Left forelimb (tissue), 1 donor: ENCODE measurements around the gene SETSIP.
"Not testable (repeated sequence)": the region's sequence is repeated elsewhere in the genome, so short reads cannot be mapped to it uniquely, and the experiment has no call there.

Experiments used
- DNase-seq: peaks from one replicate; pipeline ENCODE4 v3.0.0-alpha.2; 2018; ENCODE audit warnings: low spot score

The SETSIP gene

GRCh38 chr1:92075311-92075710, at the start of gene SETSIP:
SETSIP (minus strand) TSS chr1:92075411; CDS start chr1:92075411, 0 bp downstream.
- DNase-seq = no peak

DNA sequence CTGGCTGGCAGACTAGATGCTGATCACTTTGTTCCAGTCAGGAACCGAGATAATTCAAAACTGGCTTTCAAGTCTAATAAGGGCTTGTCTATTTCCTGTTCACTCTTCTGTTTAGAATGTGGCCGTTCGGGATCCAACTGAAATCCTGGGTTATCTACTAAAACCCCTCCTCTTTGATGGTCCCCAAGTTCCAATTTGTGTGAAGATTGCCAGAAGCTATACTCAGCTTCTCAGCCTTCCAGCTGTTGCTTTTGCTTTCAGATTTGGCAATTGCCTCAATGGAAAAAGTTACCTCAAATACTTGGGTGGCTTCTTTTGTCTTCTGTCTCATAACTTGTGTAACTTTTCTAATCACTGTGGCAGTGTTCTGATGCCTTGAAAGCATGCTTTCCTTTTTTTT, 48.7 kb upstream of the SETSIP start:
- DNase-seq = no peak

- DNase-seq = no peak
These were observed 43.6 kb upstream of the SETSIP start for GRCh38 chr1:92118826-92119225.

- no peak for DNase-seq
These were observed 42.3 kb upstream of the SETSIP start for GRCh38 chr1:92117526-92117925.

GRCh38 chr1:92108631-92109030, 33.4 kb upstream of the SETSIP start:
- no peak for DNase-seq

DNA sequence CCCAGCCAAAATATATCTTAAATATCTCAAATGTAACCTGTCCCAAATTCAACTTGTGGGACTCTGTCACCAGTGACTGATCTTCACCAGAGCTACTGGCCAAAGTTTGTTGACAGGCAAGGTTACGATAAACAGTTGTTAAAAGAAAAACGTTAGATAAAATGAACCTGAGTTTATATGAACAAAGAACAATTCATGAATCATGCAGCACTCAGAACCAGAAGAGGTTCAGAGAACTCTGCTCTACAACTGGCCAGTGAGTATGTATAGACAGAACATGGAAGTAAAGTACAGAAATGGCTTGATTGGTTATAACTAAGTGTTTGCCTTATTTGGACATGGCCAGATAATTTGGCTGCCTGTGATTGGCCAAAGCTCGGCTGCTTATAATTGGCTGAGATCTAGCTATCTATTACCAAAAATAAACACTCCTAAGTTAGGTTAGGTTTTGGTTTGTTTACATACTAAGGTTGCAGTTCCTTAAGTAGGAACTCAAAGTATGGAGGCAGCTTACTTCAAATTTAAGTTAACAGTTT, 30.4 kb upstream of the SETSIP start:
- no peak for DNase-seq

DNA sequence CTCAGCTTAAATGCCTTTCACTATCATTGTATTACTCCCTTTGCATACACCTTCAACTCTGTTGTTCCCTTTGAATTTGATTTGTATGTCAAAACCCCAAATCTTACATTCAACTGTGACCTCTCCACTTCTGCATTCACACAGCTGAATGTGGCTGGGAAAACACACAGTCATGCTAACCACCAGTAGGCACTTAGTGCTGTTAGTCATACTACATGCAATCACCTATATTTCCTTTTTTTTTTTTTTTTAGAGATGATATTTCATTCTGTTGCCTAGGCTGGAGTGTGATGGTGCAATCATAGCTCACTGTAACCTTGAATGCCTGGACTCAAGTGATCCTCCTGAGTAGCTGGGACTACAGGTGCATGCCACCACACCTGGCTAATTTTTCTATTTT, 21.1 kb upstream of the SETSIP start:
- no peak for DNase-seq

GRCh38 chr1:92095874-92096273, 20.7 kb upstream of the SETSIP start:
- DNase-seq = no peak

DNA sequence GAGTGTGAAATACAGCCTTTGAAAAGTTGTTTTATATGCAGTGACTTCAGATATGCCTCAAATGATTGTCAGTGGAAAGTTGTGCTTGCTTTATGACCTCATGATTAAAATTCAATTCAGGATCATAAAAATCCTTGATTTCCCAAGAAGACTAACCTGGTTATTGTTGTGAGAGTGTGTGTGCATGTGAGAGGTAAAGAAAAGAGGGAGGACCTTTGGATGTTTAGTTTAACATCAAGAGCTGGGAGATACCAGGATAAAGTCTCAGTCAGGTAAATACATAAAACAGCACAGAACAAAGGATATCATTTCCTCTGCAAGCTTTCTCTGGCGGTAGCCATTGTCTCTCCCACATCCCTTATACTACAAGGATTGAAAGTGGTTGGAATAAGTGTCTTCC, 19.4 kb upstream of the SETSIP start:
- no peak for DNase-seq

DNA sequence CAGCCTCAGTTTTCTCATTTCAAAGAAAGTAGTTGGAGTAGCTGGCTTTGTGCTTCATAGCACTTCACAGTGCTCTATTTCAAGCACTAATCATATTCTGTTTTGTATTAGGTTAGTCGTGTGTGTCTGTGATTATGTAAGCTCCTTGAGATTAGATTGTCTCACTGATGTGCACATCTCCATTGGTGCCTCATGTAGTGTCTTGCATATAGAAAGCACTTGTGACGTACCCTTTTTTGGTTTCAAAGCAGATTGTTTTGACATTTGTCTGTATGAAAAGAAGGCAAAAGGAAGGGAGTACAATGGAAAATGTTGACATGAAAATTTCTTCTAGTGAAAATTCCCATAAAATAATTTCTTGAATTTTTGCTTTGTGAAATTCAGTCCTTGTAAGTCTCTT, 18.9 kb upstream of the SETSIP start:
- DNase-seq = no peak

GRCh38 chr1:92091625-92092024, 16.4 kb upstream of the SETSIP start:
- no peak for DNase-seq

DNA sequence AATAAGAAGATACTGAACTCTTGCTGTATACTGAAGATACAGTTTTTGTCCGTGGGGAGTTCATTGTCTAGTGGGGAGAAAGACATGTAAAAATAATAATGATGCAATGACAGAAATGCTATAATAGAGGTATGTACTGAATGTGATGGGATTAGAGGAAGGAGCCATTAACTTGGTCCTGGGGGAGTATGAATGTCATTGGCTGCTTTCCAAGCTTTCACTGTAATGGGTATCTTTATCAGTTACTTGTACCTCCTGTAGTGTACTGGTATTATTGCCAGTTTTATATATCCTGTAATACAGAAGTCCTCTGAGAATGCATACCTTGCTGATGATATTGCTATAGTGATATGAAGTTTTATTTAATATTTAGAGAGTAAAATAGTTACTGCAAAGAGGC, 12.3 kb upstream of the SETSIP start:
- no peak for DNase-seq

- DNase-seq = no peak
These were observed 10.5 kb upstream of the SETSIP start for GRCh38 chr1:92085727-92086126.

GRCh38 chr1:92084651-92085050, 9.4 kb upstream of the SETSIP start:
- DNase-seq = no peak

- DNase-seq = no peak
These were observed 5.8 kb upstream of the SETSIP start for GRCh38 chr1:92081031-92081430.

DNA sequence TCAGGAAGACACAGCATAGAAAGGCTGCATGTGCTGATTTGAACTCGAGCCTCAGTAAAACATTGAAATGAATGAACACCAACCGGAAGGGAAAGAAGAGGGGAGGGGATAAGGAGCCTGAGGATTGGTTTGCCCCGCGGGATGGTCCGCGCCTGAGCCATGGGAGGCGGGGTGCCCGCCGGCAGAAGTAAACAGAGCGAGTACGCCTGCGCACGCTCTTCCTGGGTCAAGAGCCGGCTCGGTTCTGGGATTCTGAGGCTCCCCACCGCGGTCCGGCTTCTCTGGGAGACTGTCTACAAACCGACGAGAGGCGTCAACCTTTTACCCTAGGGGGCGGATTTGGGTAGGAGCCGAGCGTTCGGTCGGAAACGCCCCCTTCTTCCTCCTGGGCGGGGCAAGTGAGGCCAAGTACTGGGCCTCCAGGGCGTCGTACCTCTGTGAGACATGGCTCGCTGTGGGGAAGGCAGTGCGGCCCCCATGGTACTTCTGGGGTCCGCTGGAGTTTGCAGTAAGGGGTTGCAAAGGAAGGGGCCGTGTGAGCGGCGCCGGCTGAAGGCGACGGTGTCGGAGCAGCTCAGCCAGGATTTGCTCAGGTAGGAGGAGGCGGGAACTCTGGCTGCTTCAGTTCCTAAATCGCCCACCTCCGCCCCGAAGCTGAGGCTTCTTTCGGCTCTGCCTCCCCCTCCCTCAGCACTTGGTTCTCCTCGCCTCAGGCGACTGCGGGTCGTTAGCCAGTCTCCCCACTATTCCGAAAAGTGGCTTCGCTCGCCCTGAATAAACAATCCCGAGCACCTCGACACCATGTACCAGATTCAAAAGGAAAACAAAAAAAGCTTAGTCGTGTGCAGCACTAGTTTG, 5.1 kb upstream of the SETSIP start, which contains the start of gene BTBD8:
Gene BTBD8, plus strand, starts transcription at position 218 of the 858 bp plus-strand sequence. Its CDS starts 227 bp downstream, at position 445.
- DNase-seq = peak; percentile 83

DNA sequence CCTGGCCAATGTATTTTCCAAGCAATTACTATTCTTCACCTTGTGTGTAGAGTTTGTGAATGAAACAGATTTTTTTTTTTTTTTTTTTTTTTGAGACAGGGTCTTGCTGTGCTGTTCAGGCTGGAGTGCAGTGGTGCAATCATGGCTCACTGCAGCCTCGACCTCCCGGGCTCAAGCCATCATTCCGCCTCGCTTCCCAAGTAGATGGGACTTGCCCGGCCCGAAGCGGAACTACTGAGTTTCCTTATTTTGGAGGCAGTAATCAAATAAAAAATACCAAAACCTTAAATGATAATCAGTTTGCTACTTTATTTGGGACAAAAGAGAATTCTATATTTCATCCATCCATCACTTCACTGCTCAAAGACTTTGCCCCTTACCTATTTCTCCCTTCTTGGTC, 4.2 kb upstream of the SETSIP start:
- no peak for DNase-seq

- not testable (repeated sequence) for DNase-seq
These were observed 2.9 kb upstream of the SETSIP start for GRCh38 chr1:92078077-92078476.

DNA sequence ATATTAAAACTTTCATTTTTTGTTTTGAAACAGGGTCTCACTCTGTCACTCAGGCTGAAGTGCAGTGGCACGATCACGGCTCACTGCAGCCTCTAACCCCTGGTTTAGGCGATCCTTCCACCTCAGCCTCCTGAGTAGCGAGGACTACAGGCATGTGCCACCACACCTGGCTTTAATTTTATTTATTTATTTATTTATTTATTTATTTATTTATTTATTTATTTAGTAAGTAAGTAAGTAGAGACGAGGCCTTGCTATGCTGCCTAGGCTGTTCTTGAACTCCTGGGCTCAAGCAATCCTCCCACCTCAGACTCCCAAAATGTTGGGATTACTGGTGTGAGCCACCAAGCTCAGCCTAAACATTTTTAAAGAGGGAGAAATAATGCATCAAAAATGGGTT, 1.2 kb upstream of the SETSIP start:
- no peak for DNase-seq

DNA sequence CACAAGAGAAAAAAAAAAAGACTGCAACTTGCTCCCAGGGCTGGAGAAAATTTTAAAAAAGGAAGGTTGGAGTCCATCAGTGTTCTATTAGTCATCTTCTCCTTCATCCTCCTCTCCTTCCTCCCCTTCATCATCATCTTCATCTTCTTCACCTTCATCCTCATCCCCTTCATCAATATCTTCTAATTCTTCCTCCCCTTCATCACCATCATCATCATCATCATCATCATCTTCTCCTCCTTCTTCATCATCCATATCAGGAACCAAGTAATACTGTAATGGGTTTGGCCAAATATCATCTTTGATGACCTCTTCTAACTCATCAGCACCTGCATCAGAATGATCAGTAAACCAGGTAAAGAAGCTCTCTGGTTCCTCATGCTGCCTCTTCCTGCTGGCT, 765 bp downstream of the SETSIP start:
- DNase-seq = not testable (repeated sequence)

DNA sequence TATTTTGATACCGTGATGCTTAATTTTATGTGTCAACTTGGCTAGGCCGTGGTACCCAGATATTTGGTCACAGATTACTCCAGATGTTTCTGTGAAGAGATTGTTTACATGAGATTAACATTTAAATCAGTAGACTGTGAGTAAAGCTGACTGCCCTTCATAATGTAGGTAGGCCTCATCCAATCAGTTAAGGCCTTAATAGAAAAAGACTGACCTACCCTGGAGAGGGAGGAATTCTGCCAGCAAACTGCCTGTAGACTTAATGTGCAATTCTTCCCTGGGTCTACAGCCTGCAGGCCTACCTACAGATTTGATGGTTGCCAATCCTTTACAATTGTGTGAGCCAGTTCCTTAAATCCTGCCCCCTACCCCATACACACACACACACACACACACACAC, 4.3 kb downstream of the SETSIP start:
- DNase-seq = no peak

- DNase-seq = no peak
These were observed 8.9 kb downstream of the SETSIP start for GRCh38 chr1:92066321-92066720.

DNA sequence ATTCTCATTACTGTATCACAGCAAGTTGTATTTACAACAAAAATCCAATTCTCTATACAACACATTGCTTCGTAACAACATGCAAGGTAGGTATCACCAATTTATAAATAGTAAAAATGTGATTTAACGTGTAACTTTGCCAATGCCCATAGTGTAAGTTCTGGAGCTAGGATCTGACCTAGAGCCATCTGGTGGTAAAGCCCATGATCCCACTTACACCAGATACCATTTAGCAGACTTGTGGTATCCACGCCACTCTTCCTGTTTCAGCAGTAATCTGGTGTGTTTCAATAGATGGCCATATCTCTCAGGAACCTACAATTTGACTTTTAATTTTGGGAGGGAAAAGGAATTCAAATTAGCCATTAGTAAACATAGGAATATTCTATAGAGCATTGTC, 10.2 kb downstream of the SETSIP start:
- DNase-seq = no peak

DNA sequence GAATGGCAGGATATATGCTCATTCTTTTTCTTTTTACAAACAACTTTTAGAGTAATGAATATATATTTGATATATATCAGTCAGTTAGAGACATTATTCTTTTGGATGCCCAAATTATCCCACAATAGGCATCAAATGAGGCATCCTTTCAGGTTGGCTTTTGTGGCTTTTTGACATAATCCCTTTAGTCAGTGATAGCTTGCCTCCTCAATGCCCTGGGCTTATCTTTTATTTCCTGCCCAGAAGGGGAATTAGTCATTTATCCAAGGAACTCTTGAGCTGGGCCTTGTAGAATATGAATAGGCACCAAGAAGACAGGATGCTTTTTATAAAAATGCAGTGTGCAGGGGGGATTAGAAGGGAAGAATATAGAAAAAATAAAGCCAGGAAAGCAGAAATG, 23.3 kb downstream of the SETSIP start:
- no peak for DNase-seq
